MCF 10A (cell line): ENCODE results near the gene ITGA3. TPM values are rescaled to one million over a fixed set of nuclear protein-coding genes. Genes with fewer than 3 reads are reported as not detected.

Experiments
- BruUV-seq: library from RNA; stranded (reverse); fragments of 400-500 nt; replicated peaks from 2 replicates; lab custom pipeline; 2021; lab: Mats Ljungman, UMichigan
- CTCF ChIA-PET: fragments of 300-600 bp; sonication (Branson Sonifier 250); formaldehyde crosslinking; extraction: SDS; loops from one replicate; lab custom pipeline; 2021; ENCODE audit warnings: antibody characterized with exemption, inconsistent platforms; lab: Yijun Ruan, JAX
- POLR2A ChIA-PET: fragments of 300-600, 350-650 bp; sonication (Branson Sonifier 250); formaldehyde crosslinking; extraction: SDS; loops from one replicate; lab custom pipeline; 2020; ENCODE audit warnings: antibody characterized with exemption, inconsistent platforms; lab: Yijun Ruan, JAX
- DNase-seq: peaks from one replicate; pipeline ENCODE4 v3.0.0-alpha.2; 2018; ENCODE audit not compliant: unreplicated experiment
- H3K27ac Mint-ChIP-seq: one replicate; pipeline ENCODE4 v1.8.0; 2022; ENCODE audit warnings: mild to moderate bottlenecking, low read depth, mixed read lengths; ENCODE audit not compliant: unreplicated experiment
- H3K27me3 Mint-ChIP-seq: one replicate; pipeline ENCODE4 v1.8.0; 2022; ENCODE audit warnings: mixed read lengths; ENCODE audit not compliant: insufficient read depth, unreplicated experiment
- H3K36me3 Mint-ChIP-seq: one replicate; pipeline ENCODE4 v1.8.0; 2022; ENCODE audit warnings: mild to moderate bottlenecking, moderate library complexity, mixed read lengths; ENCODE audit not compliant: insufficient read depth, unreplicated experiment
- H3K4me1 Mint-ChIP-seq: one replicate; pipeline ENCODE4 v1.8.0; 2022; ENCODE audit warnings: mixed read lengths; ENCODE audit not compliant: insufficient read depth, unreplicated experiment
- H3K4me3 Mint-ChIP-seq: one replicate; pipeline ENCODE4 v1.8.0; 2022; ENCODE audit warnings: mild to moderate bottlenecking, moderate library complexity, mixed read lengths; ENCODE audit not compliant: unreplicated experiment
- H3K9me3 Mint-ChIP-seq: one replicate; pipeline ENCODE4 v1.8.0; 2022; ENCODE audit warnings: mixed read lengths; ENCODE audit not compliant: unreplicated experiment
- intact Hi-C: fragments of 100-400 bp; cut with micrococcal nuclease; formaldehyde crosslinking; loops from 2 replicates; pipeline ENCODE4 v1.14.1; 2022
- total RNA-seq: library from RNA; stranded (reverse); gene quantifications from 2 replicates; pipeline ENCODE4 v1.2.3, GENCODE V29; 2022
- TF ChIP-seq, protein P1 (sequence below): fragments of 200-600 bp; IDR thresholded peaks from one replicate; pipeline ENCODE4 v1.8.0; 2022; ENCODE audit warnings: antibody characterized with exemption, mild to moderate bottlenecking; ENCODE audit not compliant: unreplicated experiment

ITGA3 gene
- total RNA-seq, 1 experiment from 2014 or later, result 588 TPM

DNA sequence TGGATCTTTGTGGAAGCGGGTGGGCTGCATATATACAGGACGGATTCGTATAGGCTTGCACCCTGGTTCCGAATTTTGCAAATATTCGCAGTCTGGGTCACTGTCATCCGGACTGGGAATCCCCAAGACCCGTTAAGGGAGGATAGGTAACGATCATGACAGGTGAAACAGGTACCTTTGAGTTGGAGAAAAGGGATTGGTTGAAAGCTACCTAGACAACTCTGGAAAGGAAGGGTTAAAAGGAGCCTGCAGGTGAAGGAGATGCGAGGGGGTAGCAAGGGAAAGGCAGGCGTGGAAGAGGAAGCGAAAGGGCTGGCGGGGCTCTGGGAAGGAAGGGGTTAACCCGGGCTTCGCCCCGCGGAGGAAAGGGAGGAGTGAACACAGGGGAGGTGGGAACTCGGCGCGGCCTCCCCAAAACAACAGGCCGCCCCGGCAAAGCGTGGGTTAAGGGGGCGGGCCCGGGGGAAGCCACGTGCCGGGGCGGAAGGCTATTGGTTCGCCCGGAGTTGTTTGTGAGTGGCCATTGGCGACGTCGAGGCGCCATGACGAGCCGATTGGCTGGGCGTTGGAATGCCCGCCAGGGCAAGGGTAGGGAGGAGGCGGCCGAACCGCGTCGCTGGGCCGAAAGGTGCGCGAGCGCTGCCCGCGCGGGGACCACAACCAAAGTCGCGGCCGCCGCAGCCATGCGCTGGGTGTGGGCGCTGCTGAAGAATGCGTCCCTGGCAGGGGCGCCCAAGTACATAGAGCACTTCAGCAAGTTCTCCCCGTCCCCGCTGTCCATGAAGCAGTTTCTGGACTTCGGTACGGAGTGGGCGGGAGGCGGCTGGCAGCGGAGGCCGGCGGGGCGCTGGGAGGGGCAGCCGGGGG lies 39.1 kb downstream of the ITGA3 start, which contains the start of gene PDK2:
Gene PDK2 (plus strand): TSS at position 599 of the 867 bp plus-strand sequence. CDS start 85 bp downstream, at position 684.
- peaks cover 24% of the 10 kb centered on the region for H3K4me1 Mint-ChIP-seq
- DNase-seq, result peak; percentile 96
- H3K4me3 Mint-ChIP-seq, result peak within 1 kb of the TSS; percentile 92
- ChIA-PET CTCF (interaction anchor here (0.6 to 5.6 kb wide), 40 partner anchors 8 to 327 kb away, joined by 3 to 79 read pairs (median 5); partner anchors contain the start of genes PPP1R9B and SGCA), POLR2A (interaction anchor here (0.6 to 6.2 kb wide), 18 partner anchors 9 to 103 kb away, joined by 3 to 77 read pairs (median 5); partner anchors contain the start of genes ITGA3 and PPP1R9B)
- TF ChIP-seq, protein P1, sequence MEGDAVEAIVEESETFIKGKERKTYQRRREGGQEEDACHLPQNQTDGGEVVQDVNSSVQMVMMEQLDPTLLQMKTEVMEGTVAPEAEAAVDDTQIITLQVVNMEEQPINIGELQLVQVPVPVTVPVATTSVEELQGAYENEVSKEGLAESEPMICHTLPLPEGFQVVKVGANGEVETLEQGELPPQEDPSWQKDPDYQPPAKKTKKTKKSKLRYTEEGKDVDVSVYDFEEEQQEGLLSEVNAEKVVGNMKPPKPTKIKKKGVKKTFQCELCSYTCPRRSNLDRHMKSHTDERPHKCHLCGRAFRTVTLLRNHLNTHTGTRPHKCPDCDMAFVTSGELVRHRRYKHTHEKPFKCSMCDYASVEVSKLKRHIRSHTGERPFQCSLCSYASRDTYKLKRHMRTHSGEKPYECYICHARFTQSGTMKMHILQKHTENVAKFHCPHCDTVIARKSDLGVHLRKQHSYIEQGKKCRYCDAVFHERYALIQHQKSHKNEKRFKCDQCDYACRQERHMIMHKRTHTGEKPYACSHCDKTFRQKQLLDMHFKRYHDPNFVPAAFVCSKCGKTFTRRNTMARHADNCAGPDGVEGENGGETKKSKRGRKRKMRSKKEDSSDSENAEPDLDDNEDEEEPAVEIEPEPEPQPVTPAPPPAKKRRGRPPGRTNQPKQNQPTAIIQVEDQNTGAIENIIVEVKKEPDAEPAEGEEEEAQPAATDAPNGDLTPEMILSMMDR, result no peak
- no TSS peak for BruUV-seq
- H3K9me3 Mint-ChIP-seq, result no peaks in the 10 kb centered on the region
- peak within 1 kb of the TSS; percentile 82 for H3K27ac Mint-ChIP-seq
- intact Hi-C loops, result loop anchor here (1.0 to 2.0 kb wide), 2 partner anchors 66 to 68 kb away; no protein-coding TSS in a partner anchor
- no peaks in the 10 kb centered on the region for H3K27me3 Mint-ChIP-seq
- peaks cover 53% of the 10 kb centered on the region for H3K36me3 Mint-ChIP-seq

DNA sequence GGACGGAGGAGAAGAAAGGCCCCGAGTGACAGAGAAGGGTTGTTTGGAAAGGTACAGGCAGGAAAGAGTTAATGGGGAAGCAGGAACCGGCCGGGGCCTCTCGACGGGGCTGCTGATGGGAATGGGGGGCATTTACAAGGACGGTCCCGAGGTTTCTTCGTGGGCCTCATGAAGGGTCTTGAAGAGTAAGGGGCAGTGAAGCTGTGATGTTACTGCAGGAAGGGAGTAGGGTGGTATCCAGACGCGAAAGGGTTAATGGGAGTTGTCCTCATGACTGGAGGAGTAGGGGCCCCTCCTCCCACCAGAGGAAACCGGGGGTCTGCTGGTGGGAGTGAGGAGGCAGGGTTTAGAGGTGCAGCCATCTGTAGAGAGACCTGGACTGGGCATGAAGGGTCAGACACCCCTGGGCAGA lies 39.7 kb downstream of the ITGA3 start:
- Mint-ChIP-seq H3K9me3 (no peaks in the 10 kb centered on the region), H3K36me3 (peaks cover 51% of the 10 kb centered on the region), H3K27me3 (no peaks in the 10 kb centered on the region), H3K4me3 (peak overlapping the region; percentile 92), H3K27ac (peak overlapping the region; percentile 82), H3K4me1 (peaks cover 24% of the 10 kb centered on the region)
- BruUV-seq, result no TSS peak
- intact Hi-C loops, result loop anchor here (2.0 kb wide), 1 partner anchor 69 kb away; no protein-coding TSS in a partner anchor
- DNase-seq, result no peak
- TF ChIP-seq, protein P1, result no peak
- ChIA-PET CTCF (interaction anchor here (0.6 to 4.9 kb wide), 8 partner anchors 8 to 258 kb away, joined by 3 to 79 read pairs (median 9); partner anchors contain the start of gene PPP1R9B), POLR2A (interaction anchor here (0.6 to 6.2 kb wide), 8 partner anchors 9 to 193 kb away, joined by 3 to 77 read pairs (median 3); partner anchors contain the start of gene ITGA3)

DNA sequence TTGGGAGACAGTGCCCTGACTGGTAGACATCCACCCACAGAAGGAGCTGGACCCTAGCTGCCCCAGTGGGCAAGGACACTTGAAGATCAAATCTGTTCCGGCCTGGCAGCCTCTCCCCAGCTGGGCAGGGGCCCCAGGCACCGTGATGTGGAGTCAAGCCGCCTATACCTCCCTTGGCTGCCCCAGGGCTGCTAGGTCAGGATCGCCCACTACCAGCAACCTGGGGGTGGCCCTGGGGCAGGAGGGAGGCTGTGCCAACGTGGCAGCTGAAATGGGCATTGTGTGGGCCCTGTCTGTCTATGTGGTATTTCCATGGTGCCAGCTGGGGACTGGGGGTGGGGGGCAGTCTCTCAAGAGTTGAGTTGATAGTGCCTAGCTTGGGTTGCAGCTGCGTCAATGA lies 40.2 kb downstream of the ITGA3 start:
- BruUV-seq, result no TSS peak
- TF ChIP-seq, protein P1, result no peak
- ChIA-PET POLR2A (interaction anchor here (0.6 to 1.2 kb wide), 6 partner anchors 8 to 193 kb away, joined by 3 to 6 read pairs (median 3); partner anchors contain the start of gene ITGA3), CTCF (interaction anchor here (0.6 to 3.5 kb wide), 6 partner anchors 8 to 259 kb away, joined by 3 to 17 read pairs (median 8); no protein-coding TSS in a partner anchor)
- Mint-ChIP-seq H3K27me3 (no peaks in the 10 kb centered on the region), H3K4me3 (peak overlapping the region; percentile 92), H3K36me3 (peaks cover 46% of the 10 kb centered on the region), H3K4me1 (peaks cover 24% of the 10 kb centered on the region), H3K9me3 (no peaks in the 10 kb centered on the region), H3K27ac (peak overlapping the region; percentile 82)
- no peak for DNase-seq
- intact Hi-C loops, result no loop called here

DNA sequence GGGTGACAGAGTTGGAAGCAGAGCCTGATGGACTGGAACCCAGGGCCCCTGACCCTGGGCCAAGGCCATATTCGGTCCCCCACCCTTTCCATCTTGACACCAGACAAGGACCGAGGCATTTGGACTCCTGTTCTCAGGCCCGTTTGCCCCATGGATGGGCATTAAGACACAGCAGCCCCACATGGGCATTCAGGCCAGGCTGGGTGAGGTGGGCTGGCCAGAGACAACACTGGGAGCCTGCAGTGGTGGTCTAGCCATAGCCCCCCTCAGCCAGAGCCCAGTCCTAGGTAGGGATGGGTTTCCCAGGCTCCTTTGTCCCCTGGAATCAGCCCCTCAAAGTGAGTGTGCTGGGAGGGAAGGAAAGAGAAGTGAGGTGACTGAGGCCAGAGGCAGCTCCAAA lies 40.8 kb downstream of the ITGA3 start:
- Mint-ChIP-seq H3K4me1 (peaks cover 24% of the 10 kb centered on the region), H3K27me3 (no peaks in the 10 kb centered on the region), H3K4me3 (peak overlapping the region; percentile 92), H3K27ac (no peak overlapping the region), H3K9me3 (no peaks in the 10 kb centered on the region), H3K36me3 (peaks cover 39% of the 10 kb centered on the region)
- ChIA-PET CTCF (interaction anchor here (0.6 to 3.5 kb wide), 6 partner anchors 9 to 121 kb away, joined by 5 to 17 read pairs (median 6); no protein-coding TSS in a partner anchor), POLR2A (interaction anchor here (1.0 to 1.2 kb wide), 3 partner anchors 41 to 275 kb away, joined by 3 to 6 read pairs (median 5); partner anchors contain the start of gene ITGA3)
- DNase-seq, result no peak
- no TSS peak for BruUV-seq
- TF ChIP-seq, protein P1, result no peak
- intact Hi-C loops, result no loop called here
